ENCODE measurements around the gene PRKCA.

DNA sequence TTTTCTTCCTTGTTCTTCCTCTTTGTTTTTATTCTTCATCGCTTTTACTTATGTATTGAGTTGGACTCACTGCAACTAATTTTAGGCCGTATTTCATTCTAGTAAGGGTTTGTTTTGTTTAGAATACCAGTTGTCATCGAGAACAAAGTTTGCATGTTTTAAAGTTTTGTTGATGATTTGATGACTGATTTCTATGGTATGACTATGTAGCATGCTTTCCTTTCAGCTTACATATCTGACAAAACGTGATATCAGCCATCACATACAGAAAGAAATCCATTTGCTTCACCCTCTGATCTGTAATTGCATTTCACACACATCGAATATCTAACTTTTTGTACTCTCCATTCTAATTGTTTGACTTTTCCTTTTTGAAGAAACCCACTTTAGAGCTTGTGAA, 4.0 kb downstream of the PRKCA start:
- TF ChIP-seq, protein P1, sequence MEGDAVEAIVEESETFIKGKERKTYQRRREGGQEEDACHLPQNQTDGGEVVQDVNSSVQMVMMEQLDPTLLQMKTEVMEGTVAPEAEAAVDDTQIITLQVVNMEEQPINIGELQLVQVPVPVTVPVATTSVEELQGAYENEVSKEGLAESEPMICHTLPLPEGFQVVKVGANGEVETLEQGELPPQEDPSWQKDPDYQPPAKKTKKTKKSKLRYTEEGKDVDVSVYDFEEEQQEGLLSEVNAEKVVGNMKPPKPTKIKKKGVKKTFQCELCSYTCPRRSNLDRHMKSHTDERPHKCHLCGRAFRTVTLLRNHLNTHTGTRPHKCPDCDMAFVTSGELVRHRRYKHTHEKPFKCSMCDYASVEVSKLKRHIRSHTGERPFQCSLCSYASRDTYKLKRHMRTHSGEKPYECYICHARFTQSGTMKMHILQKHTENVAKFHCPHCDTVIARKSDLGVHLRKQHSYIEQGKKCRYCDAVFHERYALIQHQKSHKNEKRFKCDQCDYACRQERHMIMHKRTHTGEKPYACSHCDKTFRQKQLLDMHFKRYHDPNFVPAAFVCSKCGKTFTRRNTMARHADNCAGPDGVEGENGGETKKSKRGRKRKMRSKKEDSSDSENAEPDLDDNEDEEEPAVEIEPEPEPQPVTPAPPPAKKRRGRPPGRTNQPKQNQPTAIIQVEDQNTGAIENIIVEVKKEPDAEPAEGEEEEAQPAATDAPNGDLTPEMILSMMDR (conservative IDR thresholded peaks at IDR 0.05; ENCODE audit: low read depth in 2 of 2) = no peak
- TF ChIP-seq, protein P2, sequence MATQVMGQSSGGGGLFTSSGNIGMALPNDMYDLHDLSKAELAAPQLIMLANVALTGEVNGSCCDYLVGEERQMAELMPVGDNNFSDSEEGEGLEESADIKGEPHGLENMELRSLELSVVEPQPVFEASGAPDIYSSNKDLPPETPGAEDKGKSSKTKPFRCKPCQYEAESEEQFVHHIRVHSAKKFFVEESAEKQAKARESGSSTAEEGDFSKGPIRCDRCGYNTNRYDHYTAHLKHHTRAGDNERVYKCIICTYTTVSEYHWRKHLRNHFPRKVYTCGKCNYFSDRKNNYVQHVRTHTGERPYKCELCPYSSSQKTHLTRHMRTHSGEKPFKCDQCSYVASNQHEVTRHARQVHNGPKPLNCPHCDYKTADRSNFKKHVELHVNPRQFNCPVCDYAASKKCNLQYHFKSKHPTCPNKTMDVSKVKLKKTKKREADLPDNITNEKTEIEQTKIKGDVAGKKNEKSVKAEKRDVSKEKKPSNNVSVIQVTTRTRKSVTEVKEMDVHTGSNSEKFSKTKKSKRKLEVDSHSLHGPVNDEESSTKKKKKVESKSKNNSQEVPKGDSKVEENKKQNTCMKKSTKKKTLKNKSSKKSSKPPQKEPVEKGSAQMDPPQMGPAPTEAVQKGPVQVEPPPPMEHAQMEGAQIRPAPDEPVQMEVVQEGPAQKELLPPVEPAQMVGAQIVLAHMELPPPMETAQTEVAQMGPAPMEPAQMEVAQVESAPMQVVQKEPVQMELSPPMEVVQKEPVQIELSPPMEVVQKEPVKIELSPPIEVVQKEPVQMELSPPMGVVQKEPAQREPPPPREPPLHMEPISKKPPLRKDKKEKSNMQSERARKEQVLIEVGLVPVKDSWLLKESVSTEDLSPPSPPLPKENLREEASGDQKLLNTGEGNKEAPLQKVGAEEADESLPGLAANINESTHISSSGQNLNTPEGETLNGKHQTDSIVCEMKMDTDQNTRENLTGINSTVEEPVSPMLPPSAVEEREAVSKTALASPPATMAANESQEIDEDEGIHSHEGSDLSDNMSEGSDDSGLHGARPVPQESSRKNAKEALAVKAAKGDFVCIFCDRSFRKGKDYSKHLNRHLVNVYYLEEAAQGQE (IDR thresholded peaks at IDR 0.05; ENCODE audit: unreplicated experiment) = no peak
- no peak for TF ChIP-seq EZH2phosphoT487 (IDR thresholded peaks at IDR 0.05; ENCODE audit: unreplicated experiment)
- no peak for TF ChIP-seq EZH2 (IDR thresholded peaks at IDR 0.05; ENCODE audit: low read depth, unreplicated experiment)
- no peak for TF ChIP-seq POLR2AphosphoS5 (IDR thresholded peaks at IDR 0.05; ENCODE audit: low read depth)
- TF ChIP-seq, protein P3, sequence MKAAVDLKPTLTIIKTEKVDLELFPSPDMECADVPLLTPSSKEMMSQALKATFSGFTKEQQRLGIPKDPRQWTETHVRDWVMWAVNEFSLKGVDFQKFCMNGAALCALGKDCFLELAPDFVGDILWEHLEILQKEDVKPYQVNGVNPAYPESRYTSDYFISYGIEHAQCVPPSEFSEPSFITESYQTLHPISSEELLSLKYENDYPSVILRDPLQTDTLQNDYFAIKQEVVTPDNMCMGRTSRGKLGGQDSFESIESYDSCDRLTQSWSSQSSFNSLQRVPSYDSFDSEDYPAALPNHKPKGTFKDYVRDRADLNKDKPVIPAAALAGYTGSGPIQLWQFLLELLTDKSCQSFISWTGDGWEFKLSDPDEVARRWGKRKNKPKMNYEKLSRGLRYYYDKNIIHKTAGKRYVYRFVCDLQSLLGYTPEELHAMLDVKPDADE (IDR thresholded peaks at IDR 0.05) = no peak
- no peak for TF ChIP-seq STAT1 (IDR thresholded peaks at IDR 0.05; ENCODE audit: unreplicated experiment)
- no peak for TF ChIP-seq CREB1 (CRISPR knock-in tag; IDR thresholded peaks at IDR 0.05; ENCODE audit: low read depth)
